Activated T-cell treated with anti-CD3 and anti-CD28 coated beads for 48 hours (primary cell): ENCODE measurements around the gene KLF12.

Experiments used
- DNase-seq: peaks from one replicate; pipeline ENCODE4 v3.0.0-alpha.2; 2020; ENCODE audit warnings: low read depth

Gene KLF12

GRCh38 chr13:74102691-74103090 is 31.5 kb downstream of the KLF12 start:
- DNase-seq: no peak

- no peak for DNase-seq
These were observed 32.8 kb downstream of the KLF12 start for GRCh38 chr13:74101436-74101835.

GRCh38 chr13:74098077-74098476 is 36.1 kb downstream of the KLF12 start:
- DNase-seq: no peak

GRCh38 chr13:74097116-74097515 is 37.1 kb downstream of the KLF12 start:
- DNase-seq: no peak

GRCh38 chr13:74093691-74094090 is 40.5 kb downstream of the KLF12 start:
- no peak for DNase-seq

GRCh38 chr13:74092711-74093110 is 41.5 kb downstream of the KLF12 start:
- no peak for DNase-seq

GRCh38 chr13:74090869-74091605 is 43.2 kb downstream of the KLF12 start:
- no peak for DNase-seq

GRCh38 chr13:74090397-74090796 is 43.8 kb downstream of the KLF12 start:
- no peak for DNase-seq

- no peak for DNase-seq
These were observed 46.8 kb downstream of the KLF12 start for GRCh38 chr13:74087357-74087756.
